Esophagus squamous epithelium (tissue), 5 donors: ENCODE data around the gene KRT1. TPM values are rescaled to one million over a fixed set of nuclear protein-coding genes. Genes with fewer than 3 reads are reported as not detected.

ENCODE experiments used
- DNase-seq: peaks from one replicate; lab custom pipeline; 2025; lab: John Stamatoyannopoulos, UW
- H3K27ac ChIP-seq, 4 donors: fragments of 200-600 bp; sonication (generic); one replicate each; pipeline ENCODE4 v1.5.1; 2016 to 2019; ENCODE audit warnings: mild to moderate bottlenecking in 1 of 4
- H3K27me3 ChIP-seq, 4 donors: fragments of 200-600 bp; sonication (generic); 1 replicate in 3 of 4; 2 replicates in 1 of 4; pipeline versions ENCODE4 v1.5.1 to v1.6.0; 2017 to 2021; ENCODE audit warnings: antibody characterized with exemption in 1 of 4
- H3K36me3 ChIP-seq, 3 donors: fragments of 200-600 bp; sonication (generic); one replicate each; pipeline ENCODE4 v1.5.1; 2016 to 2019
- H3K4me1 ChIP-seq, 3 donors: fragments of 200-600 bp; sonication (generic); one replicate each; pipeline ENCODE4 v1.5.1; 2017 to 2019
- H3K4me3 ChIP-seq, 4 donors: fragments of 200-600 bp; sonication (generic); 1 replicate in 3 of 4; 2 replicates in 1 of 4; pipeline ENCODE4 v1.5.1; 2016 to 2019; ENCODE audit warnings: mild to moderate bottlenecking in 2 of 4, moderate library complexity in 1 of 4
- H3K9me3 ChIP-seq, 3 donors: fragments of 200-600 bp; sonication (generic); one replicate each; pipeline ENCODE4 v1.5.1; 2016 to 2019
- POLR2A ChIP-seq, 4 donors: fragments of 450-650 bp; IDR thresholded peaks; one replicate each; pipeline ENCODE4 v1.6.1; 2017; ENCODE audit warnings: antibody characterized with exemption in 4 of 4, mild to moderate bottlenecking in 4 of 4, moderate library complexity in 3 of 4
- WGBS, 2 donors: methylation state at CpG; one replicate each; pipeline ENCODE4 v1.1.5; 2018; 5-methylcytosine and 5-hydroxymethylcytosine counted together
- intact Hi-C: fragments of 100-400 bp; cut with DNase I; formaldehyde crosslinking; loops from one replicate; pipeline ENCODE4 v1.15.0; 2022
- total RNA-seq, 4 donors: library from RNA; depleted of rRNA; stranded (reverse); fragments of >200 nt; gene quantifications; one replicate each; pipeline ENCODE4 v1.1.0, GENCODE V29; 2016
- TF ChIP-seq, protein P1 (sequence below), 6 experiments: fragments of 450-650 bp in 4 of 6; fragments of 200-600 bp in 2 of 6; sonication (generic) in 2 of 6; IDR thresholded peaks; one replicate each; pipeline ENCODE4 v1.5.1; 2016 to 2019; ENCODE audit warnings: antibody characterized with exemption in 6 of 6, mild to moderate bottlenecking in 4 of 6, moderate library complexity in 4 of 6
- donor health status: DM: yes; HTN: yes; CAD: no.

KRT1 gene
- total RNA-seq, 4 donors from 2014 or later, result 0.19 to 43.7 (median 2.4) TPM

DNA sequence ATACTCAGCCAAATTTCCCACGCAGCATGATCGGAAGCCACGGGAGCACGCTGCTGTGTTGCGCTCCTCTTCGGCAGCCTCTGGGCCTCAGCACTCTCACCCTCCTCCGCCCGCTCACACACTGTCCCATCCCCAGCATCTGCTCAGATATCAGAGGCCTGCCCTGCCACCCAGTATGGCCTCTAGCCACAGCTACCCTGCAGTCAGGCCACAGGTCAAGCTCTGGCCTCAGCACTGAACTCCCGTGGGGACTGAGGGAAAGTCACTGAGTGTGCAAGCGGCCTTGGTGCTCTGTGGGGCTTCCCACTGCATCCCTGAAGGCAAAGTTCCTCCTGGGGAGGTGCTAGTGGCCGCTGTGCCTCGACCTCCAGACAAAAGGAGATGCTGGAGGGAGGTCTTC lies 21.1 kb upstream of the KRT1 start:
- 71 to 87% methylated on average over 8 to 11 of the region's 12 CpGs for WGBS, 2 donors
- no peak for DNase-seq
- intact Hi-C loops, result no loop called here
- H3K4me3 ChIP-seq, result no peak overlapping the region
- no peaks in the 10 kb centered on the region for H3K36me3 ChIP-seq
- no peak for TF ChIP-seq POLR2A (IDR thresholded peaks at IDR 0.05)
- TF ChIP-seq, protein P1, sequence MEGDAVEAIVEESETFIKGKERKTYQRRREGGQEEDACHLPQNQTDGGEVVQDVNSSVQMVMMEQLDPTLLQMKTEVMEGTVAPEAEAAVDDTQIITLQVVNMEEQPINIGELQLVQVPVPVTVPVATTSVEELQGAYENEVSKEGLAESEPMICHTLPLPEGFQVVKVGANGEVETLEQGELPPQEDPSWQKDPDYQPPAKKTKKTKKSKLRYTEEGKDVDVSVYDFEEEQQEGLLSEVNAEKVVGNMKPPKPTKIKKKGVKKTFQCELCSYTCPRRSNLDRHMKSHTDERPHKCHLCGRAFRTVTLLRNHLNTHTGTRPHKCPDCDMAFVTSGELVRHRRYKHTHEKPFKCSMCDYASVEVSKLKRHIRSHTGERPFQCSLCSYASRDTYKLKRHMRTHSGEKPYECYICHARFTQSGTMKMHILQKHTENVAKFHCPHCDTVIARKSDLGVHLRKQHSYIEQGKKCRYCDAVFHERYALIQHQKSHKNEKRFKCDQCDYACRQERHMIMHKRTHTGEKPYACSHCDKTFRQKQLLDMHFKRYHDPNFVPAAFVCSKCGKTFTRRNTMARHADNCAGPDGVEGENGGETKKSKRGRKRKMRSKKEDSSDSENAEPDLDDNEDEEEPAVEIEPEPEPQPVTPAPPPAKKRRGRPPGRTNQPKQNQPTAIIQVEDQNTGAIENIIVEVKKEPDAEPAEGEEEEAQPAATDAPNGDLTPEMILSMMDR (IDR thresholded peaks at IDR 0.05), result no peak
- H3K4me1 ChIP-seq, result peaks cover 0 to 17% (median 4%) of the 10 kb centered on the region in 3 donors
- H3K27ac ChIP-seq, result no peak overlapping the region
- no peaks in the 10 kb centered on the region for H3K9me3 ChIP-seq
- H3K27me3 ChIP-seq, result peaks cover 0 to 29% (median 0%) of the 10 kb centered on the region in 4 donors

DNA sequence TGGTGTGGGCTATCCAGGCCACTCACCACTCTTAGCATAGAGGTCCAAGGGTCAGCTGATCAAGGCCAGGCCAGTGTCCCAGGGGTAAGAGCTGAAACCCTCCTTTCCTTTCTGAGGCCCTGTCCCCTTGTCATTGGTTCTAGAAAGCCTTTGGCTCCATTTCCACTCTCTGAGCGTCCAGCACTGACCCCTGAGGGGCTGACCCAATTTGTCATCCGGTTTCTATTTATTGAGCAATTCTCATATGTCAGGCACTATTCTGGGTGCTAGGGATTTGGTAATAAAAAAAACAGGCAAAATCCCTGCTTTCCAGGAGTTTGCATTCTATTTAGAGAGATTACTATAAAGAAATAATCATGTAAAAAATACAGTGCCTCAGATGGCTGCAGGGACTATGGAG lies 19.8 kb upstream of the KRT1 start:
- Histone ChIP-seq H3K27ac (no peak overlapping the region), H3K4me1 (peaks cover 0 to 17% (median 4%) of the 10 kb centered on the region in 3 donors), H3K36me3 (no peaks in the 10 kb centered on the region), H3K9me3 (no peaks in the 10 kb centered on the region), H3K27me3 (peaks cover 0 to 32% (median 0%) of the 10 kb centered on the region in 4 donors), H3K4me3 (no peak overlapping the region)
- WGBS, 2 donors, result 47 to 75% methylated on average over 2 of the region's 2 CpGs
- intact Hi-C loops, result no loop called here
- no peak for TF ChIP-seq POLR2A (IDR thresholded peaks at IDR 0.05)
- TF ChIP-seq, protein P1 (IDR thresholded peaks at IDR 0.05), result no peak
- no peak for DNase-seq

DNA sequence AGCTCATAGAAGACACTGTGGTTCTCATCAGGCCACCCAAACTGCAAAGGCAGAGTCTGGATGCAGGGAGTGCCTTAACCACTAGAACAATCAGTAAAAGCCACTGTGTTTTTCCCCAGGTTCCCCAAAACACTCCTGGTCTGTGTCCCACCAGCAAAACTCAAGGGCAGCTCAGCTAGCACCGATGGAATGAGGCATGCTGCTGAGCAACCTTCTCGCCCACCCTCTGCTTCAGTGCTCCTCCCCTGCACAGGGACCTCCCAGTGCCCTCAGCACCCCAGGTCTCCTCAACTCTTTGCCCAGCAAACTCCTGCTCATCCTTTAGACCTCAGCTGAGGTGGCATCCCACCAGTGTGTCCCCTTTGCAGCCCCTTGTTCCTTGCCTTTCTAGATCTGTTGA lies 19.2 kb upstream of the KRT1 start:
- H3K4me3 ChIP-seq, result no peak overlapping the region
- no peaks in the 10 kb centered on the region for H3K9me3 ChIP-seq
- H3K27ac ChIP-seq, result no peak overlapping the region
- 78 to 100% methylated on average over 2 of the region's 2 CpGs for WGBS, 2 donors
- peaks cover 0 to 33% (median 0%) of the 10 kb centered on the region in 4 donors for H3K27me3 ChIP-seq
- TF ChIP-seq, protein P1 (IDR thresholded peaks at IDR 0.05), result no peak
- intact Hi-C loops, result no loop called here
- peaks cover 0 to 17% (median 4%) of the 10 kb centered on the region in 3 donors for H3K4me1 ChIP-seq
- no peaks in the 10 kb centered on the region for H3K36me3 ChIP-seq
- no peak for DNase-seq

DNA sequence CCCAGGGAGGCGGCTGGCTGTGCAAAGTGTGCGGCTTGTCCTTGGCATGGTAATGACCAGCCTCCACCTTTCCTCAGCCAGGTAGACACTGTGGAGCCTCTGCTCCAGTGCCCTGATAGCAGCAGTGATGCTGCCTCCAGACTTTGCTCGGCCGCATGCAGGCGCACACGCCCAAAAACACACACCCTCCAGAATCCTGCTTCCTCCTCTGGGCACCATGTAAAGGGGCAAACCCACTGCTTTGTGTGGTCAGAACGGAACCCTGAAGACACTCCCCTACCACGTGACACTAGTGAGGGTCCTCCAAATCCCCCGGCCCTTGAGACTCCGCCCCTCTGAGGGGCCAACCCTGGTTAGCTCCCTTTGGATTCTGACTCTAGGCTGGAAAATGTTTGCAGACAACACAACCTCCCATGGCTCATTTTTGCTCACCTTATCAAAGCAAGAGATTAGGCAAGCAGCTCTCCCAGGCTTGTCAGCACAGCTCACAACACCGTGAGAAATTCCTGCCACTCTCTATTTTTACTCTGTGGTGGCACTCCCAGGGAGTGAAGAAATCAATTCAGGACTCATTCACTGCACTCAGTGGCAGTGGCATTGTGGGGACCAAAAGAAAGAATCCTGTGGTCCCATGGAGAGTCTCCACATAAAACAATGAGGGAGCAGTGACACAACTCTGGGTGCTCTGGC lies 18.6 kb upstream of the KRT1 start:
- no peak for DNase-seq
- intact Hi-C loops, result no loop called here
- no peak for TF ChIP-seq POLR2A (IDR thresholded peaks at IDR 0.05)
- TF ChIP-seq, protein P1 (IDR thresholded peaks at IDR 0.05), result no peak
- peak overlapping the region in 1 of 4 donors; percentile 22 for H3K27ac ChIP-seq
- no peaks in the 10 kb centered on the region for H3K36me3 ChIP-seq
- H3K27me3 ChIP-seq, result peaks cover 0 to 33% (median 0%) of the 10 kb centered on the region in 4 donors
- no peaks in the 10 kb centered on the region for H3K9me3 ChIP-seq
- WGBS, 2 donors, result 44 to 65% methylated on average over 3 to 10 of the region's 11 CpGs
- peaks cover 0 to 17% (median 4%) of the 10 kb centered on the region in 3 donors for H3K4me1 ChIP-seq
- H3K4me3 ChIP-seq, result no peak overlapping the region

DNA sequence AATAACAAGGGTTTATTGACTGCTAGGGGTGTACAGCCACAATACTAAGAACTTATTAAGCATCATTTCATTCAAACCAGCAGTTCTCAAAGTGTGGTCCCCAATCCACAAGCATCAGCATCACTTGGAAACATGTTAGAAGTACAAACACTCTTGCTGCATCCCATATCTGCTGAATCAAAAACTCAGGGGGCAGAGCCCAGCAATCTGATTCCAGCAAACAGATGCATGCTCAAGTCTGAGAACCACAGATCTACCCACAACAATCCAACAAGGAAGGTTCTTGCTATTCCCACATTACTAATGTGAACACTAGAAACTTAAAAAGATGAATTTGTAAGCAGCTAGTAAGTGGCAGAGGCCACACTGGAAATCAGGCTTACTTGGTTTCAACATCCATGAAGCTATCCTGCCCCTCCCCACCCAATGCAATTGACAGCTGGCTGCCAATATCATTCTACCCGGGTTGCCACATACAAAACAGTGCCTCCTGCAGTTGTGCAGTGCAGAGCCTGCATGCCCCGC lies 16.9 kb upstream of the KRT1 start:
- intact Hi-C loops, result no loop called here
- 71% methylated on average over 1 to 2 of the region's 2 CpGs for WGBS, 2 donors
- Histone ChIP-seq H3K36me3 (no peaks in the 10 kb centered on the region), H3K4me1 (peaks cover 0 to 17% (median 4%) of the 10 kb centered on the region in 3 donors), H3K4me3 (no peak overlapping the region), H3K27ac (no peak overlapping the region), H3K9me3 (no peaks in the 10 kb centered on the region), H3K27me3 (peaks cover 0 to 31% (median 0%) of the 10 kb centered on the region in 4 donors)
- no peak for DNase-seq
- TF ChIP-seq, protein P1 (IDR thresholded peaks at IDR 0.05), result no peak
